Nucleus accumbens (tissue), 56 donors: ENCODE results near the gene OR51A4.
"Not testable (repeated sequence)": the region's sequence is repeated elsewhere in the genome, so short reads cannot be mapped to it uniquely, and the experiment has no call there.

Source experiments
- DNase-seq, 56 donors: peaks; one replicate each; lab custom pipeline; 2025; lab: John Stamatoyannopoulos, UW

The OR51A4 gene, protein sequence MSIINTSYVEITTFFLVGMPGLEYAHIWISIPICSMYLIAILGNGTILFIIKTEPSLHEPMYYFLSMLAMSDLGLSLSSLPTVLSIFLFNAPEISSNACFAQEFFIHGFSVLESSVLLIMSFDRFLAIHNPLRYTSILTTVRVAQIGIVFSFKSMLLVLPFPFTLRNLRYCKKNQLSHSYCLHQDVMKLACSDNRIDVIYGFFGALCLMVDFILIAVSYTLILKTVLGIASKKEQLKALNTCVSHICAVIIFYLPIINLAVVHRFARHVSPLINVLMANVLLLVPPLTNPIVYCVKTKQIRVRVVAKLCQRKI

DNA sequence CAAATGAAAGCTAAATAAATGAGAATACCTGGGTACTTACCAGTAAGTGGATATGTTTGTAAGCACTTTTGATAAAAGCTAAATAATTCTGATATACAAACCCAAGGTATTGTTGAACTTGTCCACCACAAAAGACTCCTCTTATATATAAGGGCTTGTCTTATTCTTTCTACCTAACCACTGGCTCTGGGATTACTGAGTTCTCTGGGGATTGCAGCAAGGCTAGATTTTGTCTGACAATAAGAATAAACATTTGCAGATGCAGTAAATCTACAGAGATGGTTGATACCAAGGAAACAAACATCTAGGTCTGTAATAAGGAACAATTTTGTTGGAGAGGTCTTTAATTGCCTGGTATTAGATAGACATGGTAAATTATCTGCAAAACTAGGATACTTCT lies at the start of gene OR51A4:
Gene OR51A4, minus strand, starts transcription at position 101 of the 400 bp plus-strand sequence. CDS start 505 bp downstream, outside the sequence.
- DNase-seq = no peak

DNA sequence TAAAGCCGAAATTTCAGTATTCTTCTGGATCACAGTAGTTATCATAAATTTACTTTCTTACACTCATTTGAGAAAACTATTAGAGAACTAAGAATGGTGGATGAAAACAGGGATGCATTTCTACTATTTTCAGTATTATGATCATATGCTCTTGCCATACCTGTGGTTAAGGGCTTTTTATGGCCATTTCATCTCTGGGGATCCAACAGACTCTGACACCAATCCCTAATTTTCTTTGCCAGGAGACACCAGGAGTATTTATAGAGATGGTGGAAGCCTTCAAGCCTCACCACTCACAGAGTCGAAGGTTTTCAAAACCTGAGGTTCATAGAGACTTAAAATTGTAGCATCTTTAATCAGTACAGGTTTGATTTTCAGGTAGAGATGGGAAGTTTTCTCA lies 47.1 kb upstream of the OR51A4 start, which contains the start of gene OR51L1:
Gene OR51L1, plus strand, starts transcription at position 301 of the 400 bp plus-strand sequence. CDS start 4,132 bp downstream, outside the sequence.
- no peak for DNase-seq

DNA sequence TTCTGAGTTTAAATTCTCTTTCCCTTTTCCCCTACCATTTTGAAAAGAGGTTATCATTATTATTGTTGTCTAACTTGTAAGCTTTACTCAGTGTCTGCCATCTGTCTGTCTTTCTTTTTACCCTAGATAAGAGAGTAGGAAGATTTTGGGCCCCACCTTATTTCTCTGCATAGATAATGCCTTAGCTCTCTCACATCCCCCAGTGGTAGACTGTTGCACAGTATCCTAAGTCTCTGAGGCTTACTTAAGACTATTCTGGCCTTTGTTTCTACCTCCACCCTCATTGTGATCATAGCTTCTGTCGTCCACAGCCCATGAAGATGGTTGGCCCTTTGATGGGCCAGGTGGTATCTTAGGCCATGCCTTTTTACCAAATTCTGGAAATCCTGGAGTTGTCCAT lies 43.7 kb upstream of the OR51A4 start:
- no peak for DNase-seq

DNA sequence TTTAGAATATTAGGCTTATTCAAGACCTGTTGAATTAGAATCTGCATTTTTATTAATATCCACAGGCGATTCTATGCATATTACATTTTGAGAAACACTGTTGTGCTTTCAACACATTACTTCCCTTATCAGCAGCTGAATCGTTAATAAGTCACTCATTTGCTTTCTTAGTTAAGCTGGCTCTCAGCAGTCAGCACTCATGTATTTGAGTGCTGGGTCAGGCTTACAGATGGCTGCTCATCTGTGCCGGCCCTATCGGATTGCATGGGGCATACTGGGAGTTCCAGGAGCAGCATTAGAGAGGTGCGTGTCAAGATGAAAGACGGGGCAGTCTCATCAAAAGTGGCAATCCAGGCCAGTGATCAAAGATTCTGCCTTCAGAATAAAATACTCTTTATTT lies 36.4 kb upstream of the OR51A4 start:
- DNase-seq = no peak

DNA sequence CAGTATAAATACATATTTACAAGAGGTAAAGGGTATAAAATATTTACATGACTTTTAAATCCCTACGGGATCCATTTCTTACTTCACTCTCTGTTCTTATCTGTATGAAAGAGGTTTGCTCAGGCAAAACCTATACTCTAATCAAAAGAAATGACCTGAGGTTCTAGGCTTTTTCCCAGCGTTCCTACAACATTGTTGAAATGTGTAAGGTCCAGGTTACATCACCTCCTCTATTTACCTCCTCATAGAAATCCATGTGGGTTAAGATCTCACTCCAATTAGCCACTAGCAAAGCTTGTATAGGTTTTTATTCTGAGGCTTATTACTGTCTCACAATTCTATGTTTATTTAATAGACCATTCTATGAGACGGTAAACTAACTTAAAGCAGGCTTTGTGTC lies 35.3 kb upstream of the OR51A4 start:
- DNase-seq = no peak

DNA sequence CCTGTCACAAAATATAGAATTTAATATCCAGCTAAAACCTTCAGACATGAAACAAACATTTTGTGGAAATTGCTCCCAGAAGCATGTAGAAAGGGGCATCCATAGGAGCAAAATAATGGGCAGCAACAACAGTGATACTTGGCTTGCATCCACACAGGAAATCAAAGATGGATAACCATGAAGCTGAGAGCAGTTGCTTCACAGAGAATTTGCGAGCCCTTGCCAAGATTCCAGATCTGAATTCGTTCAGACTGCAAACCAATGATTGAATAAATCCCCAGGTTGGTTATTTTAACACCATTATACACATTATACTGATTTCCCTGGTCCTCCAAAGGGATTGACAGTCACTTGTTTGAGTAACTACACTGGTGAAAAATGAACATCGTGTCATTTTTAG lies 31.6 kb upstream of the OR51A4 start:
- no peak for DNase-seq

DNA sequence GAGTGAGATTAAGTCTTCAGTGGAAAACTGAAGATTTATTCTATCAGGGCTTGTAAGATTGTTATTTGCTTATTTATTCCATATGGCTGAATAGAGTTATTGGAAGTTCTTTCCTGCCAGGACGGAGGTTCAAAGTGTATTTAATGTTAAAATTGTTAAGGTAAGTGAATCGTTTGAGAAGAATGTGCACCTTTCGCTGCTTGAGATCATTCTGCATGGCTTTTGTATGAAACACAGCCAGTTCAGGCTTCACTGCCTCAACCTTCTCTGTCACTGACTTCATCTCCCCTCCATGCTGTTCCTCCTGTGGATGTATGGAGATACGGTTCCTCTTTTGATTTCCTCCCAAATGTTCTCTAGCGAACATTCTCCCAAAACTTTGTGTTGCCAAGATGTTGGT lies 28.0 kb upstream of the OR51A4 start:
- DNase-seq = no peak

DNA sequence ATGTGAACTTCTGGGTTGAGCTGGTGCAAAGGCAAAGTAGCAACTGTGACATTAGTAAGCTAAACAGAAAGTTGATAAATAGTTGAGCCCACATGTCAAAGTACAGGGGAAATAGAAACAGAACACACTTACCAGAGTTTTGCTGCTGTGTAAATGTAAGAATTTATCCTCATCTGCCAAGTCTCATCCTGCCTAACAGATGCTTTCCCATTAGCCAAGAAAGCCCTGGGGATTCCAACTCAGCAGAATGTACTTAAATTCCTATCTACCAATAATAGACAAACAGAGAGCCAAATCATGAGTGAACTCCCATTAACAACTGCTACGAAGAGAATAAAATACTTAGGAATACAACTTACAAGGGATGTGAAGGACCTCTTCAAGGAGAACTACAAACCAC lies 15.4 kb upstream of the OR51A4 start:
- no peak for DNase-seq

DNA sequence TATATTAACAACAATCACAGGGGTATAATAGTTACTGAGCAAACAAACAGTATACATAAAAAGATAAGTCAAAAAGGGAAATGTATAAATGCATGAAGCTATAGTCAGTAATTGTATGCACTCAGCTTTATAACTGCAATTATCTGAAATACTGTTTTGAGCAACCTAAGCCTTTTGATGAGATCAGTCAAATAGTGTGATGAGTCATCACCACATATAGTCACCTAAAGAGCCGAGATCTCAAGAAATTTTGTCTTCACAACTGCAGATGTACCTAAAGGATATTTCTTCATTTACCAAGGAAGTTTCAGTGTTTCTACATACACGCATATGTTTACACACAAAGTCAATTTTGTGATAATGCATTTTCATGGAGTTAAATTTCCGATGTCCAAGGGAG lies 13.5 kb upstream of the OR51A4 start:
- DNase-seq = no peak

DNA sequence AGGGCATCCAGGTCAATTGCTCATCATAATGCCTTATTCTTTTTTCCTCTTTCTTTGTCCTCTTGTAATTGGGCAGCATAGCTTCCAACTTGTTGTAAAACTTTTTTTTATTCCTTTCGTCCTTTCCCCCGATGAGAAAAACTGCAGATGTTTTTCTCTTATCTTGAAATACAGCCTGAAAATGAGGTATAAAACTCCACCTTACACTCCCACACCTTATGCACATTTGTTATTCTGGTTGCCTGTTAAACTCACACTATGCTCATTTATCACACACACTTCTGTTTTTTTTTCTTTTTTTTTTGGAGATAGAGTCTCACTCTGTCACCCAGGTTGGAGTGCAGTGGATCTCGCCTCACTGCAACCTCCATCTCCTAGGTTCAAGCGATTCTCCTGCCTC lies 10.0 kb upstream of the OR51A4 start:
- DNase-seq = no peak

DNA sequence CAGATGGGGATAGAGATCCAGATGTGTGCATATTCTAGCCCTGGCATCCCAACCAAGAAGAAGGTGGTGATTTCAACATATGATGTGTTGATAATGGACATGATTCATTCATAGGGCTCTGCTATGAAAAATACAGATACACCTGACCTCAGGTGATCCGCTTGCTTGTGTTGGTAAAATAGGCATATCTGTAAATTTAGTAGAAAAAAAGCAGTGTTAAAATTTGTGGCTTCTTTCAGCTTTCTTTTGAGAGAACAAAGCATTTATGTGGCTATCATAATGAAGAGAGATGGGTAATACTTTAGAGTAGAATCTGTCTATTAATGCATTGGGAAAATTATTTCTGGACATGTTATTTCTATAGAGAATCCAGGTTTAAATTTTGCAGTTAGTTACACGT lies 8.2 kb upstream of the OR51A4 start, which contains the start of gene OR51A2:
Gene OR51A2, minus strand, starts transcription at position 101 of the 400 bp plus-strand sequence. Its CDS starts 0 bp downstream, at position 101.
- not testable (repeated sequence) for DNase-seq

DNA sequence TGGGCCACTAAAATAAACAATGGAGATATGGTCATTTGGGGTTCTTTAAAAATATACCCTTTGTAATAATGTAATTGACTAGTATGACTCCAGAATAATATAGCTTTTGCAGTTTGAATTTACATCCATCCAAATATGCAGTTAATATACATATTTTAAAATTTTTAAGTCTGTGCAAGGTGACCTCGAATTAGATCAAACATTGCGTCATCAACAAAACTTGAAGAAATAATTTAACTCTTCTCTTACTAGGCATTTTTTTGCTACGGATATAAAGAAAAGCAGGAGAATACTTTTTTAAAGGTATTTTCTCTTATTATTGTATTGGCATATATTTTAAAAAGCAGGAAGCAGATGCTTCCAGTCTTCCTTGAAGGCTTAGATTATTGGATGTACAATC lies 10.7 kb downstream of the OR51A4 start:
- no peak for DNase-seq

DNA sequence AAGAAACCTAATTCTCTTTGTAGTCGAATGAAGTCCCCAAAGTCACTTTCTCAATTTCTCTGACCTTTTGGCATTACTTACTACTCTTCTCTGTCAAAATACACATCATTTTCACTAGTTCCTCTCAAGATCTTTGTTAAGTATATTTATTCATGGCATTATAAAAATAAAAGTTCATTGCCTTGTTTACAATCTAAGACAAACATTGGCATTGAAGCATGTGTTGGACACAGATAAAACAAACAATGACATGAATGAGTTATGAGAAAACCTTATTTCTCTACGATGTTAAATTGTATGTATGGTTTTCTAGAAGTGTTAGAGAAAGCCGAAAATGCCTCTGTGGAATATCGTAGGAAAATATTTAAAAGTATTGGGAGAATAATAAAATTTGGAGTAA lies 14.7 kb downstream of the OR51A4 start:
- DNase-seq = no peak

DNA sequence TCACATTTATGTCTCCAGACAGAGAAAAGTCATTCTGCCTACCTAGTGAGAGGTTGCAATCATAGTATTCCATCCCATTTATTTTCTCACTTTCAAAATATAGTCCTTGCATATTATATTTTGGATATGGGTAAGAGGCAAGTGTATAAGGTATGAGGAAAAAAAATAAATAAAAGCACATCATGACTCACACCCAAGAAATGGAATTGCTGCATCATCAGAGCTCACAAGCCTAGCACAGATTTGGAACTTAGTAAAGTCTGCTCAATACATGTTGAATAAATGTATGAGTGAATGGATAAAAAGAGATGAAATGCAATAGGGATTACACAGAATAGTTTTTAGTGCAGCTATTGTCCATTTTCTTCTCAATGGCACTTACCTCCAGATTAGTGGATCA lies 20.8 kb downstream of the OR51A4 start:
- no peak for DNase-seq

DNA sequence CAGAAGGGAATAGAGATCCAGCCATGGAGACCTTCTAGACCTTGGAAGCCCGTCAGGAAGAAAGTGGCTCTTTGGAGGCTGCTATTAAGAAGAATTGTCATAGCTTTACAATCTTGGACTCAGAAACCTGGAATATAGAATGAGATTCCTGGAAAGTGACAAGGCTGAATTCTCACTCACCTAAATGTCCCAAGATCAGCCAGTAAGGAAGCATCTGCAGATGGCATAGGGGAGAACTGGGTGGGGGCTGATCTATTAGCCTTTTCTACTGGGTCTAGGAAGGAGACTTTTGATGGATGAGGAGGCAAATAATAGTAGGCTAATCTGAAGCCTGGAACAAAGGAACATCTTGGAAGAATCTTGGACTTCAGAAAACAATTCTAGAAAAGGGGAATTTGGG lies 23.2 kb downstream of the OR51A4 start, which contains the start of gene OR51G1:
Gene OR51G1, minus strand, starts transcription at position 101 of the 400 bp plus-strand sequence. Its CDS starts 0 bp downstream, at position 101.
- DNase-seq = no peak

DNA sequence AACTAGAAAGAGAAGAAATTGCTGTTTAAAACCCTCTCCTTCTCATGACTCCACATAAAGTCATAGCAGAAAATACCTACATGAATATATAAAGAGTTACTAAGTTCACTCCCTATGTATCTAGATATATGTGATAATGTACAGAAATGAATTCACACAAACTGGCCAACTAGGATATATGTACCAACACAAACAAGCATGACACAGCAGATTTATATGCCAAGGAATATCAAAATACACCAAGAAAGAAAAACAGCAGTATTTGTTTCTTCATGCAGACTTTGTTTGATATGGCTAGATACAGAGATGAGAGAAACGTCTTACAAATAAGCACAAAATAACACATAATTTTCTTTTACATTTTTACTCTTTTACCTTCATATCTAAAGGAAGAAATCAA lies 25.1 kb downstream of the OR51A4 start:
- DNase-seq = no peak

DNA sequence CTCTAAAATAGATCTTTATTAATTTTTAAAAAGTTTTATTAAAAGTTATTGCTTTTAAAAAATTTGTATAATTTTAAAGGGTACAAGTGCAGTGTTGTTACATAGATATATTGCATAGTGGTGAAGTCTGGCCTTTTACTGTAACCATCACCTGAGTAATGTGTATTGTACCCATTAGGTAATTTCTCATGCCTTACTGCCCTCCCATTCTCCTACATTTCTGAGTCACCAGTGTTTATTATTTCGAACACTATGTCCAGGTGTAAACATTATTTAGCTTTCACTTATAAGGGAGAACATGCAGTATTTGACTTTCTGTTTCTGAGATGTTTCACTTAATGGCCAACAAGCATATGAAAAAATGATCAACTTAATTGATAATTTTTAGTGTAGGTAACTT lies 25.6 kb downstream of the OR51A4 start:
- no peak for DNase-seq

DNA sequence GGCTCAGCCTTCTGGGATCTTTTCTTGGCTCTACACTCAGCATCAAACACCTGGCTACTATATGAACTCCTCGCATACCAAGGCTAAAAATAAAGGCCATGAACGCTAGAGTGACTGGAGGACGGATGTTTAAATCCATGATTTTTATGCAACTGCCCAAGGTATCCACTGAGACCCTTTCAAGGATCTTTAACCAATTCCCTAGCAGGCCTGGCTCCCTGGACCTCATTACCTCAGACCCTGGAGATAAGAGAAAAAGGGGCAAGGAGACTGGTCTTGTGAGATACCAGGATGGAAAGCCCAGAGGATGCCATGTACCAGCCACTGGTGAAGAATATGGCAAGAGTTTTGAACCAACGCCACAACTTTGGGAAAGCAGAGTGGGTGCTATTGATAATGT lies 28.2 kb downstream of the OR51A4 start, which contains the start of gene OR51G2:
Gene OR51G2, minus strand, starts transcription at position 101 of the 400 bp plus-strand sequence. CDS start 3,687 bp downstream, outside the sequence.
- no peak for DNase-seq

DNA sequence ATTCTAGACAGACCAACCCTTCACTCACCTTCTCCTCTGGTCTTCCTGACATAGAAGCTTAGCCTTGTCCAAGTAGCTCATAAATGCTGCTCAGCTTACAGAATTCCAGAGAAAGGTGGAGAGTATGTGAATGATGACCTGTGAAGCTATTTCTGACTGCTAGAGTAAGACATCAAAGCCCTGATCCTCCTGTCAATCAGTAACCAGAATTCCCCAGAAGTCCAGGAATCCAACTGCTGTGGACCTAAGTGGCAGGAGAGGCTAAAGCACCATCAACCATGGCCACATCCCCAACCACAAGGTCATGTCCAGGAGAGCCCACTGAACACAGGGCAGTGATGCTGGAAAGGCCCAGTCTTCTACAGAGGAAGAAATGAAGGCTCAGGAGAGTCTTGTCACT lies 30.8 kb downstream of the OR51A4 start:
- no peak for DNase-seq

DNA sequence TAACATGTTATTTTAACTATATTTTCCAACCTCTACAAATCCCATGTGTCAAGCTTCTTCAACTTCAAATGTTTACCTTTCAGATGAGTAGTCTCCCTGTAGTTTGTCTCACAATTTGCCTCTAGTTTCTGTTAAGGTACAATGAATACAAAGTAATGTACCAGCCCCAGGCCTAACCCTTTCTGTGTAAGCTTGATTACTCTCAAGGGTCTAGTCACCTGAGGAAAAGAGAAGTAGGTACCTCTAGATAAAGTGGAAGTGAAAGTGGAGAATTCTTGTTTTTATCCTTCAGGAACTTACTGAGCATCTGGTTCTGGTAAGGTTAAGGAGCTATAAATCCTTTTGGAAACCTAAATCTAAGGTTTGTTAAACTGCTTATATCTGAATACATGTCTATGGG lies 43.9 kb downstream of the OR51A4 start, which contains the start of gene OR51A7:
Gene OR51A7, plus strand, starts transcription at position 300 of the 400 bp plus-strand sequence. CDS start 3,587 bp downstream, outside the sequence.
- no peak for DNase-seq
